Left forelimb (tissue), 1 donor: Measurements from ENCODE around the gene TUBGCP3.
"Not testable (repeated sequence)": the region's sequence is repeated elsewhere in the genome, so short reads cannot be mapped to it uniquely, and the experiment has no call there.

ENCODE experiments used
- DNase-seq: peaks from one replicate; pipeline ENCODE4 v3.0.0-alpha.2; 2018; ENCODE audit warnings: low spot score

TUBGCP3 gene

GRCh38 chr13:112579310-112579843 is 8.6 kb downstream of the TUBGCP3 start:
- no peak for DNase-seq

DNA sequence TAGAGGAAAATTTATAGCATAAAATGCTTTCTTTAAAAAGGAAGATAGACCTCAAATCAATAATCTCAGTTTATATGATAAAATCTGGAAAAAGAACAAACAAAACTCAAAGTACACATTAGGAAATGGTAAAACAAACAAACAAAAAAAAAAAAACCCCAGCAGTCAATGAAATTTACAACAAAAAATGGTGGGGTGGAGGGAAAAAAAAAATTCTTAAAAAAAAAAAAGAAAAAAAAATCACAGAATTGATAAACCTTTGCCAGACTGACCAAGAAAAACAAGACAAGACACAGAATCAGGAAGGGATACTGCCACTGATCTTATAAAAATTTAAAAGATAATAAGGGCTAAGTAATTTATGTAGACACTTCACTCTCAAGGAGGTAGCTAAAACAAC is 11.2 kb downstream of the TUBGCP3 start:
- DNase-seq: no peak

DNA sequence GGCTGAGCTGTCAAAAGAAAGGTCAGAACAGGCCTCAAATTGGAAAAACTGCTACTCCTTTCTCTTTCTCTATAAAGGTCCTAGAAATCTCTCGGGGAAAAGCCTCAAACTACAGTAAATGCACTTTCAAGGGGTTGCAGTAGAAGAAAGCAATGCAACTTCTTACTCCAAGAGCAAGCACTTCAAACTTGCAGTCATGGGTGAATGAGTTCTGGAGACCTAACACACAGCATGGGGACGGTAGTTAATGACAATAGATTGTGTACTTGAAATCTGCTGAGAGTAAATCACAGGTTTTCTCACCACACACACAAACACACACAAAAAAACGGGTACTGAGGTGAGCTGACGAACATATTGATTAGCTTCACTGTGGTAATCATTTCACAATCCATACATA is 11.8 kb downstream of the TUBGCP3 start:
- no peak for DNase-seq

DNA sequence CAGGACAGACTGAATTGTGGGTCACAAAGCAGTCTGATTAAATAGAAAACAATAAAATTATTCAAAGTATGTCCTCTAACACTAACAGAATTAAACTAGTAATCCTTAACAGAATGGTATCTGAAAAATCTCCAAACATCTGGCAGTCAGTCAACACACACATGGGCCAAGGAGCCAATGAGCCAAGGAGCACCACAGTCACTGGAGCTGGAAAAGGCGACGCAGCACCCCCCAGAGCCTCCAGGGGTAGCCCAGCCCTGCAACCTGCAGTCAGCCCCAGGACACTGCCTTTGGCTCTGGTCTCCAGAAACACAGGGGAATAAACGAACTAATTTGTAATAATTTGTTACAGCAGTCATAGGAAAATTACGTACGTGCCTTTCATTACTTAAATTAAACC is 12.3 kb downstream of the TUBGCP3 start:
- no peak for DNase-seq

GRCh38 chr13:112574834-112575613 is 12.9 kb downstream of the TUBGCP3 start:
- no peak for DNase-seq

DNA sequence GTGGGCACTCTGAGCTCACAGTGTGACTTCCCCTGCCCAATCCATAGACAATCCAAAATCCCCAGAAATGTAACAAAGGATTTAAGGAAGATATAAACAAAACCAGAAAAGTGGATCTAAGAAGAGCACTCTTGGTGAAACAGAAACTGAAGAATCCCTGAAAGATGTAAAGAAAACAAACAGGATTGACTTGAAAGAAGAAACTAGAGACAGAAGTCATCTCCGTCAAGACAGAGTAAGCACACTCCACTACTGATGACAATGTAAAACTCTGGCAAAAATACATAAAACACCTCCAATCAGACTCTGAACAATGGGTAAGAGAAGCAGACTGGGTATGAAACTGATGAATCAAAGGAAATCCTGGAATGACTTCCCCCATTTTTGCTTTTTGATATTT is 13.5 kb downstream of the TUBGCP3 start:
- DNase-seq: no peak

DNA sequence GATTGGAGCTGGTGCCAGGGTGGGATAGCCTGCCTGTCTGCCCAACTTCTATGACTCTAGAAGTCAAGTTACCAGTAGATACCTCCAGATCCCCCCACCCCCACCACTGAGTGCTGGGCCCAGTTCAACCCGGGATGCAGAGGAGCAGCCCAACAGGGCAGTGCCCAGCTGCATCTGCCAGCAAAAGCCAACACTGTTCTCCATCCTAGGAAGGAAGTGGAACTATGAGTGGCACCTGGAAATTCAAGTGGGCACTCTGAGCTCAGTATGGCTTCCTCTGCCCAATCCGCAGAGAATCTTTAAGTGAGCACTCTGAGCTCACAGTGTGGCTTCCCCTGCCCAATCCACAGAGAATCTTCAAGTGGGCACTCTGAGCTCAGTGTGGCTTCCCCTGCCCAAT is 14.2 kb downstream of the TUBGCP3 start:
- no peak for DNase-seq

DNA sequence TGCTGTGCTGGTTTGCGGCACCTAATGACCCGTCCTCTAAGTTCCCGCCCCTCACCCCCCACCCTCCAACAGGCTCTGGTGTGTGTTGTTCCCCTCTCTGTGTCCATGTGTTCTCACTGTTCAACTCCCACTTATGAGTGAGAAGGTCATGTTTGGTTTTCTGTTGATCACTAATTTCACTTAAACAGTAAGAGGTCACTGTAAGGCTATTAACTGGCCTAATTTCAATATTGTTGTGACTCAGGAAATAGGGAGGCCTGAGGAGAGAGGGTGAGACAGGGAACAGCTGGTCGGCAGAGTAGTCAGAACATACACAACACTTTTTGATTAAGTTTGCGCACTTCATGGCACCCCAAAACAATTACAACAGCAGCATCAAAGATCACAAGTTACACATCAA is 15.6 kb downstream of the TUBGCP3 start:
- no peak for DNase-seq

- no peak for DNase-seq
Measured at GRCh38 chr13:112569821-112570220, 18.1 kb downstream of the TUBGCP3 start.

DNA sequence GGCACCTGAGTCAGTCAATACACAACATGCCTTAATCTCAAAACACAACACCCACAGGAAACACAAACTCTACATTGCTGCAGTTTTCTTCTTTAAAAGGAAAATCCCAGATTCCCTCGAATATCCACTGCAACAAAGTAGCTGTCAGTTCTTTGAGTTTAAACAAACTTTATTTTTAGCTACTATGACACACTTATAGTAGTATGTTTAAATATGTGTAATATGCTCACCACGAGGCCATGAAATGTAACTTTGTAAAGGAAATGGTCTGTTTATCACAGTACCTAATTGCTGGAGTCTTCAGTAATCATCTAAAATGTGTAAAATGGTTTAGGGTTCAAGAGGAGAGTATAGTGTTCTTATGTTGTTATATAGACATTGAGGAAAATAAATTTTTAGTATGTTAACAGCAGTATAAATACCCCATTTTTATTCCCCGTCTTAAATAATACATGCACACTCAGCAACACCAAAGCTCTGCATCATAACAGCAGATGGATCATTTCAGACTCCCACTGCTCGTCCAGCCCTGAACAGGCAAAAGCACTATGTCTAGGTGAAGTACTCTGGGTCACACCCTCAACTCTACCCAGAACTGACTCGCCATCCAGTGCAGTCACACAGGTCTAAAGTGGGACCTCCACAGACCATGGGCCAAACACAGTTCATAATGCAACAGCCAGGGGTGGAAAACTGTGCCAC is 20.6 kb downstream of the TUBGCP3 start:
- DNase-seq: no peak

GRCh38 chr13:112562786-112563383 is 25.1 kb downstream of the TUBGCP3 start:
- no peak for DNase-seq

GRCh38 chr13:112562254-112562653 is 25.7 kb downstream of the TUBGCP3 start:
- DNase-seq: no peak

- no peak for DNase-seq
Measured at GRCh38 chr13:112561478-112561877, 26.5 kb downstream of the TUBGCP3 start.

DNA sequence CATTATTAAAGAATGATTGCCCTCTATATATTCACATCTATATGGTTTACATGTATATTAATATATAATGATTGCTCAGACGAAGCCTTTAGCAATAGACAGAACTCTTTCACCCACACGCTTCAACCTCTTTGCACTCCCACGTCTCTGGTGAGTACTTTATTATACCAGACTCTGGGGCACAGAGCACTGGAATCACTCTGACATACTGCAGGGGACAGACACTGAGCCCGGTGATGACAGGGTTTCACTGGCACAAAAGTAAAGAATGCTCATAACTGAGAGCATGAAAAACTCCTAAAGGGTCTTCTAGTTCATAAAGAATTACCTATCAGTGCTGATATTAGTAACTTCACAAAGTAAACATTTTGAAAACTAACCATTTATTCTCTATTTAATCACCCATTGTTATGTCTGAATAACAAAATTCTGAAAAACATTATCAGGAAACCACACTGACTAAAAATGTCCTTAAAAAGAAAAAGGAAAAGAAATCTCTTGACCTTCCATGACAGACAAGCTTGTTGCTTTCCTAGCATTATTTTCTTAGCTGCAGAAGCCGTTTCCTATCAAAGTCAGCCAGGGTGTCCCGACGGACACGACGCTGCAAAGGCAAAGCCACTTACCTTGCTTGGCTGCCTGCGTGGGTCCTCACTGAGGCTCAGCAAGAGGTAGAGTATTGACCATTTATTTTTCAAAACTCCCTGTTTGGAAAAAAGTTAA is 29.1 kb downstream of the TUBGCP3 start:
- DNase-seq: no peak

GRCh38 chr13:112556600-112556999 is 31.4 kb downstream of the TUBGCP3 start:
- DNase-seq: no peak

GRCh38 chr13:112554214-112554850 is 33.6 kb downstream of the TUBGCP3 start:
- no peak for DNase-seq

GRCh38 chr13:112548975-112549374 is 39.0 kb downstream of the TUBGCP3 start:
- DNase-seq: not testable (repeated sequence)

DNA sequence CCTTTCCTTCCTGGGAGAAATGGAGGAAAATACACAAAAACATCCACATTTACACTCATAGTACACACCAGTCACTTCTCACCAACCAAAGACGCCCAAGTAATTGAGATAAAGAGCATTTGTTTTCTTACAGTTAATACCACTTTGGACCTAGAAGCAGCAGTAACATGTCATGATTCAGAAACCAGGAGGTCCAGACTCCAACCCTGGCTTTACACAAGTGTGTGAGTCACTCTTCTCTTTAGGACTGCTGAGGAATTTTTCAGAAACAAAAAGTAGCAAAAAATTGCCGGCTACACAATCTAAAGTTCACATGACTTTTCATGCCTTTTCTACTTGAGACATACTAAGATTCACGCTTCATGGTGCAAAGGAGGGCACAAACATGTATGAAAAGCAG is 42.1 kb downstream of the TUBGCP3 start:
- no peak for DNase-seq

- DNase-seq: no peak
Measured at GRCh38 chr13:112532837-112533745, 54.9 kb downstream of the TUBGCP3 start.

GRCh38 chr13:112531263-112531794 is 56.6 kb downstream of the TUBGCP3 start:
- no peak for DNase-seq
